ENCODE data around the gene GALR1. TPM values are rescaled to one million over a fixed set of nuclear protein-coding genes. Genes with fewer than 3 reads are reported as not detected.

GALR1 gene
- total and polyA plus RNA-seq, 2 experiments from 2014 or later, result 0.32 to 1.1 TPM

DNA sequence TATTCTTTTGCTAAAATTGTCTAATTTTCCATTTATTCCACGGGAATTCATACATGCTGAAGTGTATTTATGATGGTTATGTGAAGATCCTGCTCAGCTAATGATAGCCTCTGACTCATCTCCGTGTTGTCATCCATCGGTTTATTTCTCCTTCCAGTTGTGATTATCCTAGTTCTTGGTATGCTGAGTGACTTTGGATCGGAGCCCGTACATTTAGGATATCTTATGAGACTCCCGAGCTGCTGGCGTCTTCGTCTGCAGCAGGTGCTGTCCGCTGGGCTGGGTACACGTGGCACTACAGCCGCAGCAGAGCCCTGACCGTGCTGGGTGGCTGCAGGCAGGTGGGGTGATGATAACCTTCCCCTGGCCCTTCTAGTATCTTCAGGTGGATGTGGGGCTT is 40.1 kb upstream of the GALR1 start (continued):
- TF ChIP-seq, protein P1, sequence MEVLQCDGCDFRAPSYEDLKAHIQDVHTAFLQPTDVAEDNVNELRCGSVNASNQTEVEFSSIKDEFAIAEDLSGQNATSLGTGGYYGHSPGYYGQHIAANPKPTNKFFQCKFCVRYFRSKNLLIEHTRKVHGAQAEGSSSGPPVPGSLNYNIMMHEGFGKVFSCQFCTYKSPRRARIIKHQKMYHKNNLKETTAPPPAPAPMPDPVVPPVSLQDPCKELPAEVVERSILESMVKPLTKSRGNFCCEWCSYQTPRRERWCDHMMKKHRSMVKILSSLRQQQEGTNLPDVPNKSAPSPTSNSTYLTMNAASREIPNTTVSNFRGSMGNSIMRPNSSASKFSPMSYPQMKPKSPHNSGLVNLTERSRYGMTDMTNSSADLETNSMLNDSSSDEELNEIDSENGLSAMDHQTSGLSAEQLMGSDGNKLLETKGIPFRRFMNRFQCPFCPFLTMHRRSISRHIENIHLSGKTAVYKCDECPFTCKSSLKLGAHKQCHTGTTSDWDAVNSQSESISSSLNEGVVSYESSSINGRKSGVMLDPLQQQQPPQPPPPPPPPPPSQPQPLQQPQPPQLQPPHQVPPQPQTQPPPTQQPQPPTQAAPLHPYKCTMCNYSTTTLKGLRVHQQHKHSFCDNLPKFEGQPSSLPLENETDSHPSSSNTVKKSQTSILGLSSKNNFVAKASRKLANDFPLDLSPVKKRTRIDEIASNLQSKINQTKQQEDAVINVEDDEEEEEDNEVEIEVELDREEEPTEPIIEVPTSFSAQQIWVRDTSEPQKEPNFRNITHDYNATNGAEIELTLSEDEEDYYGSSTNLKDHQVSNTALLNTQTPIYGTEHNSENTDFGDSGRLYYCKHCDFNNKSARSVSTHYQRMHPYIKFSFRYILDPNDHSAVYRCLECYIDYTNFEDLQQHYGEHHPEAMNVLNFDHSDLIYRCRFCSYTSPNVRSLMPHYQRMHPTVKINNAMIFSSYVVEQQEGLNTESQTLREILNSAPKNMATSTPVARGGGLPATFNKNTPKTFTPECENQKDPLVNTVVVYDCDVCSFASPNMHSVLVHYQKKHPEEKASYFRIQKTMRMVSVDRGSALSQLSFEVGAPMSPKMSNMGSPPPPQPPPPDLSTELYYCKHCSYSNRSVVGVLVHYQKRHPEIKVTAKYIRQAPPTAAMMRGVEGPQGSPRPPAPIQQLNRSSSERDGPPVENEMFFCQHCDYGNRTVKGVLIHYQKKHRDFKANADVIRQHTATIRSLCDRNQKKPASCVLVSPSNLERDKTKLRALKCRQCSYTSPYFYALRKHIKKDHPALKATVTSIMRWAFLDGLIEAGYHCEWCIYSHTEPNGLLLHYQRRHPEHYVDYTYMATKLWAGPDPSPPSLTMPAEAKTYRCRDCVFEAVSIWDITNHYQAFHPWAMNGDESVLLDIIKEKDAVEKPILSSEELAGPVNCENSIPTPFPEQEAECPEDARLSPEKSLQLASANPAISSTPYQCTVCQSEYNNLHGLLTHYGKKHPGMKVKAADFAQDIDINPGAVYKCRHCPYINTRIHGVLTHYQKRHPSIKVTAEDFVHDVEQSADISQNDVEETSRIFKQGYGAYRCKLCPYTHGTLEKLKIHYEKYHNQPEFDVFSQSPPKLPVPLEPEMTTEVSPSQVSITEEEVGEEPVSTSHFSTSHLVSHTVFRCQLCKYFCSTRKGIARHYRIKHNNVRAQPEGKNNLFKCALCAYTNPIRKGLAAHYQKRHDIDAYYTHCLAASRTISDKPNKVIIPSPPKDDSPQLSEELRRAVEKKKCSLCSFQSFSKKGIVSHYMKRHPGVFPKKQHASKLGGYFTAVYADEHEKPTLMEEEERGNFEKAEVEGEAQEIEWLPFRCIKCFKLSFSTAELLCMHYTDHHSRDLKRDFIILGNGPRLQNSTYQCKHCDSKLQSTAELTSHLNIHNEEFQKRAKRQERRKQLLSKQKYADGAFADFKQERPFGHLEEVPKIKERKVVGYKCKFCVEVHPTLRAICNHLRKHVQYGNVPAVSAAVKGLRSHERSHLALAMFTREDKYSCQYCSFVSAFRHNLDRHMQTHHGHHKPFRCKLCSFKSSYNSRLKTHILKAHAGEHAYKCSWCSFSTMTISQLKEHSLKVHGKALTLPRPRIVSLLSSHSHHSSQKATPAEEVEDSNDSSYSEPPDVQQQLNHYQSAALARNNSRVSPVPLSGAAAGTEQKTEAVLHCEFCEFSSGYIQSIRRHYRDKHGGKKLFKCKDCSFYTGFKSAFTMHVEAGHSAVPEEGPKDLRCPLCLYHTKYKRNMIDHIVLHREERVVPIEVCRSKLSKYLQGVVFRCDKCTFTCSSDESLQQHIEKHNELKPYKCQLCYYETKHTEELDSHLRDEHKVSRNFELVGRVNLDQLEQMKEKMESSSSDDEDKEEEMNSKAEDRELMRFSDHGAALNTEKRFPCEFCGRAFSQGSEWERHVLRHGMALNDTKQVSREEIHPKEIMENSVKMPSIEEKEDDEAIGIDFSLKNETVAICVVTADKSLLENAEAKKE (CRISPR knock-in tag; IDR thresholded peaks at IDR 0.05), result no peak
- TF ChIP-seq ZNF114 (CRISPR knock-in tag; IDR thresholded peaks at IDR 0.05) (no peak), NANOG (IDR thresholded peaks at IDR 0.05; ENCODE audit: borderline replicate concordance) (no peak), EZH2 (IDR thresholded peaks at IDR 0.05; ENCODE audit: low read depth, unreplicated experiment) (no peak)

- Histone ChIP-seq H3K27me3 (ENCODE audit: insufficient read depth) (no peaks in the 10 kb centered on the region), H3K36me3 (ENCODE audit: insufficient read depth) (no peaks in the 10 kb centered on the region), H3K9me2 (ENCODE audit: insufficient read depth) (no peaks in the 10 kb centered on the region), H3K79me2 (replicated peaks; ENCODE audit: insufficient read depth) (no peaks in the 10 kb centered on the region), H3K27ac (ENCODE audit: low read depth) (no peak overlapping the region), H2AFZ (no peak overlapping the region), H3F3A (replicated peaks; ENCODE audit: low read depth) (no peaks in the 10 kb centered on the region), H3K4me3 (no peak overlapping the region), H4K20me1 (replicated peaks; ENCODE audit: insufficient read depth) (no peaks in the 10 kb centered on the region), H3K4me1 (ENCODE audit: insufficient read depth) (no peaks in the 10 kb centered on the region), H3K4me2 (no peak overlapping the region)
- H3K9me3 Mint-ChIP-seq, result no peaks in the 10 kb centered on the region
- DNase-seq (ENCODE audit: low spot score) (no peak), ATAC-seq (no peak)
- H3K4me3 Mint-ChIP-seq, result no peak overlapping the region
- peaks cover 8% of the 10 kb centered on the region; the same call in 2 of the 3 replicates for H3K4me1 Mint-ChIP-seq
- no peak overlapping the region for H3K27ac Mint-ChIP-seq
- H3K36me3 Mint-ChIP-seq (ENCODE audit: low read depth), result no peaks in the 10 kb centered on the region
- H3K27me3 Mint-ChIP-seq (ENCODE audit: insufficient read depth, low read depth, poor library complexity), result peaks cover 3% of the 10 kb centered on the region
- TF ChIP-seq EZH2 (IDR thresholded peaks at IDR 0.05; ENCODE audit: low read depth, unreplicated experiment) (no peak), CREB1 (CRISPR knock-in tag; IDR thresholded peaks at IDR 0.05; ENCODE audit: low read depth) (no peak), STAT1 (IDR thresholded peaks at IDR 0.05; ENCODE audit: unreplicated experiment) (no peak), POLR2AphosphoS5 (IDR thresholded peaks at IDR 0.05; ENCODE audit: low read depth) (no peak)
- TF ChIP-seq, protein P2, sequence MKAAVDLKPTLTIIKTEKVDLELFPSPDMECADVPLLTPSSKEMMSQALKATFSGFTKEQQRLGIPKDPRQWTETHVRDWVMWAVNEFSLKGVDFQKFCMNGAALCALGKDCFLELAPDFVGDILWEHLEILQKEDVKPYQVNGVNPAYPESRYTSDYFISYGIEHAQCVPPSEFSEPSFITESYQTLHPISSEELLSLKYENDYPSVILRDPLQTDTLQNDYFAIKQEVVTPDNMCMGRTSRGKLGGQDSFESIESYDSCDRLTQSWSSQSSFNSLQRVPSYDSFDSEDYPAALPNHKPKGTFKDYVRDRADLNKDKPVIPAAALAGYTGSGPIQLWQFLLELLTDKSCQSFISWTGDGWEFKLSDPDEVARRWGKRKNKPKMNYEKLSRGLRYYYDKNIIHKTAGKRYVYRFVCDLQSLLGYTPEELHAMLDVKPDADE (IDR thresholded peaks at IDR 0.05), result no peak
- TF ChIP-seq, protein P1 (CRISPR knock-in tag; IDR thresholded peaks at IDR 0.05), result no peak
These were observed 39.4 kb upstream of the GALR1 start for GRCh38 chr18:77210249-77210648.

Data from GM23338 (cell line).